Measurements from ENCODE around the gene TBXAS1.
"Not testable (repeated sequence)": the region's sequence is repeated elsewhere in the genome, so short reads cannot be mapped to it uniquely, and the experiment has no call there.

TBXAS1 gene

DNA sequence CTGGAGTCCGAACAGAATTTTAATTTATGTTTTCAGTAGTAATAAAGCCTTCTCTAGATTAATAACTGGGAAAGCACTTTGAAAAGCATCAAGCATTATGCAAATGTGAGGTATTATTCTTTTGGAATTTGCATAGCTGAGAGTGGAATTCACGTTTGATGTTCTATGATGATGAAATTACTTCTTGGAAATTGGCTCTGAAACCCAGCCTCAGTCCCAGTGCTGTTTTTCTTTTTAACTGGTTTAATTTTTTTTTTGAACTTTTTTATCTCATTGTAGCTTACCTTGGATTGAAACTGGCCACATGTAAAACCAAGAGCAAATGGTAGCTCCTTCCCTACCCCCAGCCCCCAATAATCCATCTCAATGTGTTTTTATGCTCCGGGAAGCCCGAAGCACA is 1.2 kb downstream of the TBXAS1 start:
- no peak overlapping the region for H3K27ac ChIP-seq
- no peaks in the 10 kb centered on the region for H3K9me3 ChIP-seq (ENCODE audit: low read depth, low read length)
- H3K9ac ChIP-seq (ENCODE audit: insufficient read length) = no peak overlapping the region
- H3K4me3 ChIP-seq = no peak overlapping the region
- TF ChIP-seq FOXP2 (optimal IDR thresholded peaks at IDR 0.05; ENCODE audit: control extremely low read depth, extremely low read length, insufficient read depth) (no peak), EZH2 (IDR thresholded peaks at IDR 0.05) (no peak), POLR2AphosphoS5 (IDR thresholded peaks at IDR 0.05; ENCODE audit: borderline replicate concordance, low read depth, low read length) (no peak)
- H3K36me3 ChIP-seq (ENCODE audit: insufficient read depth, low read length) = no peaks in the 10 kb centered on the region
- DNase-seq (ENCODE audit: low read depth, low spot score) = no peak

DNA sequence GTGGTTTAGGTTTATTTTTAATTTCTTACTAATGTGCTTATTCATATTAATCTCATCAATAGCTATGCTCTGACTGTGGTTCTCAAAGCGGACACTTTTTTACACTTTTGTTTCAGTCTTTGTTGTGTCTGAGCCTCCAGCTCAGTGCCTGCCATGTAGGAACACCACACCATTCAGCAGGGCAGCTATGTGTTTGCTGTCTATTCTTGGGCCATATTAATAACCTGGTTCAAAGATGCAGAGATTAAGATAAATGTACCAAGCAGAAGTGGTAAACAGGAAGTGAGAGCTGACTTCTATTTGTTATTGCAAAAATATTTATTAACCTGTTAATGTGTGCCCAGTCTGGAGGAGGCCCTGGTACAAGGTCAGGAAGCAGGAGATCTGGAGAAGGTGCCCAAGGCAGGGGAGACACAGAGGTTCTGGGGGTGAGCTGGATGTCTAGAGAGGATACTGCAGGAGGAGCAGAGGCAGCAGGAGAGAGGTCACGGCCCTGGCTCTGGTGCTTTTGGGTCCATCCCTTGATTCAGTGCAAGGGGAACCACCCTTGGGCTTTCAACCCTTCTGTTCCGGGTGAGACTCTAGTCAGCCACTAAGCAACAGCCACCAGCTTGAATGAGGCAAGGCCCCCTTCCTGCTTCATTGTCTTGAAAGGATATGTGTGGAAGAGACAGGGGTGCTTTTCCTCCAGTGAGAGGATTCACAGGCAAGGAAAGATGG is 1.9 kb downstream of the TBXAS1 start:
- Histone ChIP-seq H3K9ac (ENCODE audit: insufficient read length) (no peak overlapping the region), H3K9me3 (ENCODE audit: low read depth, low read length) (no peaks in the 10 kb centered on the region), H3K36me3 (ENCODE audit: insufficient read depth, low read length) (no peaks in the 10 kb centered on the region), H3K4me3 (no peak overlapping the region), H3K27ac (no peak overlapping the region)
- TF ChIP-seq FOXP2 (optimal IDR thresholded peaks at IDR 0.05; ENCODE audit: control extremely low read depth, extremely low read length, insufficient read depth) = no peak
- no peak for TF ChIP-seq EZH2 (IDR thresholded peaks at IDR 0.05)
- no peak for TF ChIP-seq POLR2AphosphoS5 (IDR thresholded peaks at IDR 0.05; ENCODE audit: borderline replicate concordance, low read depth, low read length)
- DNase-seq (ENCODE audit: low read depth, low spot score) = no peak

DNA sequence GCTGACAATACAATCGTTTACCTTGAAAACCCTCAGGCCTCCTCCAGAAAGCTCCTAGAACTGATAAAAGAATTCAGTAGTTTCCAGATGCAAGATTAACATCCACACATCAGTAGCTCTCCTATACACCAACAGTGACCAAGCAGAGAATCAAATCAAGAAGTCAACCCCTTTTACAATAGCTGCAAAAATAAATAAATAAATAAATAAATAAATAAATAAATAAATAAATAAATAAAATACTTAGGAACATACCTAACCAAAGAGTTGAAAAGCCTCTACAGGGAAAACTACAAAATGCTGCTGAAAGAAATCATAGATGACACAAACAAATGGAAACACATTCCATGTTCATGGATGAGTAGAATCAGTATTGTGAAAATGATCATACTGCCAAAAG is 6.8 kb downstream of the TBXAS1 start:
- H3K9ac ChIP-seq (ENCODE audit: insufficient read length); H3K4me3 ChIP-seq; H3K9me3 ChIP-seq (ENCODE audit: low read depth, low read length); H3K36me3 ChIP-seq (ENCODE audit: insufficient read depth, low read length); H3K27ac ChIP-seq; DNase-seq (ENCODE audit: low read depth, low spot score): not testable (repeated sequence)

- H3K36me3 ChIP-seq (ENCODE audit: insufficient read depth, low read length); DNase-seq (ENCODE audit: low read depth, low spot score); H3K9me3 ChIP-seq (ENCODE audit: low read depth, low read length); H3K9ac ChIP-seq (ENCODE audit: insufficient read length); H3K4me3 ChIP-seq; H3K27ac ChIP-seq: not testable (repeated sequence)
Measured at GRCh38 chr7:139837291-139837690, 8.2 kb downstream of the TBXAS1 start.

GRCh38 chr7:139838276-139838675 is 9.2 kb downstream of the TBXAS1 start:
- Histone ChIP-seq H3K4me3 (no peak overlapping the region), H3K9ac (ENCODE audit: insufficient read length) (no peak overlapping the region), H3K9me3 (ENCODE audit: low read depth, low read length) (no peaks in the 10 kb centered on the region), H3K27ac (no peak overlapping the region), H3K36me3 (ENCODE audit: insufficient read depth, low read length) (no peaks in the 10 kb centered on the region)
- no peak for TF ChIP-seq FOXP2 (optimal IDR thresholded peaks at IDR 0.05; ENCODE audit: control extremely low read depth, extremely low read length, insufficient read depth)
- no peak for TF ChIP-seq POLR2AphosphoS5 (IDR thresholded peaks at IDR 0.05; ENCODE audit: borderline replicate concordance, low read depth, low read length)
- TF ChIP-seq EZH2 (IDR thresholded peaks at IDR 0.05) = no peak
- DNase-seq (ENCODE audit: low read depth, low spot score) = no peak

- Histone ChIP-seq H3K4me3 (no peak overlapping the region), H3K9me3 (ENCODE audit: low read depth, low read length) (no peaks in the 10 kb centered on the region), H3K36me3 (ENCODE audit: insufficient read depth, low read length) (no peaks in the 10 kb centered on the region), H3K27ac (no peak overlapping the region), H3K9ac (ENCODE audit: insufficient read length) (no peak overlapping the region)
- DNase-seq (ENCODE audit: low read depth, low spot score) = no peak
- TF ChIP-seq EZH2 (IDR thresholded peaks at IDR 0.05) (no peak), POLR2AphosphoS5 (IDR thresholded peaks at IDR 0.05; ENCODE audit: borderline replicate concordance, low read depth, low read length) (no peak), FOXP2 (optimal IDR thresholded peaks at IDR 0.05; ENCODE audit: control extremely low read depth, extremely low read length, insufficient read depth) (no peak)
Measured at GRCh38 chr7:139838876-139839275, 9.8 kb downstream of the TBXAS1 start.

GRCh38 chr7:139840776-139841175 is 11.7 kb downstream of the TBXAS1 start:
- no peak for TF ChIP-seq EZH2 (IDR thresholded peaks at IDR 0.05)
- TF ChIP-seq FOXP2 (optimal IDR thresholded peaks at IDR 0.05; ENCODE audit: control extremely low read depth, extremely low read length, insufficient read depth) = no peak
- TF ChIP-seq POLR2AphosphoS5 (IDR thresholded peaks at IDR 0.05; ENCODE audit: borderline replicate concordance, low read depth, low read length) = no peak
- H3K27ac ChIP-seq = no peak overlapping the region
- no peak for DNase-seq (ENCODE audit: low read depth, low spot score)
- H3K36me3 ChIP-seq (ENCODE audit: insufficient read depth, low read length) = no peaks in the 10 kb centered on the region
- H3K9me3 ChIP-seq (ENCODE audit: low read depth, low read length) = no peaks in the 10 kb centered on the region
- no peak overlapping the region for H3K9ac ChIP-seq (ENCODE audit: insufficient read length)
- H3K4me3 ChIP-seq = no peak overlapping the region

GRCh38 chr7:139842401-139843210 is 13.5 kb downstream of the TBXAS1 start:
- Histone ChIP-seq H3K9ac (ENCODE audit: insufficient read length) (no peak overlapping the region), H3K36me3 (ENCODE audit: insufficient read depth, low read length) (no peaks in the 10 kb centered on the region), H3K4me3 (no peak overlapping the region), H3K9me3 (ENCODE audit: low read depth, low read length) (no peaks in the 10 kb centered on the region), H3K27ac (no peak overlapping the region)
- DNase-seq (ENCODE audit: low read depth, low spot score) = no peak
- TF ChIP-seq POLR2AphosphoS5 (IDR thresholded peaks at IDR 0.05; ENCODE audit: borderline replicate concordance, low read depth, low read length) = no peak
- no peak for TF ChIP-seq EZH2 (IDR thresholded peaks at IDR 0.05)
- TF ChIP-seq FOXP2 (optimal IDR thresholded peaks at IDR 0.05; ENCODE audit: control extremely low read depth, extremely low read length, insufficient read depth) = no peak

DNA sequence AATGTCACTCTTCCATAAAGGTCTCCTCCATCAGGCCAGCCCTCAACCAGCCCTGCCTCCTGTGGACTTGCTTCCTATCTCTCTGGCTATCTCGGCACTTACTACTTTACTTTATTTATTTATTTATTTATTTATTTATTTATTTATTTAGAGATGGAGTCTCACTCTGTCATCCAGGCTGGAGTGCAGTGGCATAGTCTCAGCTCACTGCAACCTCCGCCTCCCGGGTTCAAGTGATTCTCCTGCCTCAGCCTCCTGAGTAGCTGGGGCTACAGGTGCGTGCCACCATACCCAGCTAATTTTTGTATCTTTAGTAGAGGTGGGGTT is 14.1 kb downstream of the TBXAS1 start:
- not testable (repeated sequence) for H3K9ac ChIP-seq (ENCODE audit: insufficient read length); H3K36me3 ChIP-seq (ENCODE audit: insufficient read depth, low read length); H3K9me3 ChIP-seq (ENCODE audit: low read depth, low read length); H3K27ac ChIP-seq; H3K4me3 ChIP-seq; DNase-seq (ENCODE audit: low read depth, low spot score)

Data from SK-N-MC (cell line).